T-helper 2 cell treated with Interferon-gamma antibody and Interleukin-4, amounts not matched to agents 100 ng/mL and 5 ng/mL, for 36 hours (primary cell): Measurements from ENCODE around the gene MLN. TPM values are rescaled to one million over a fixed set of nuclear protein-coding genes. Genes with fewer than 3 reads are reported as not detected.

Experiments
- intact Hi-C: fragments of 100-400 bp; cut with micrococcal nuclease; formaldehyde crosslinking; loops from one replicate; pipeline ENCODE4 v1.15.1; 2023
- total RNA-seq: library from RNA; stranded (reverse); gene quantifications from 2 replicates; pipeline ENCODE4 v1.2.3, GENCODE V29; 2022

Gene MLN
- total RNA-seq, 1 donor from 2014 or later, result not detected

GRCh38 chr6:33772082-33772830 lies 31.5 kb downstream of the MLN start:
- intact Hi-C loops, result no loop called here

GRCh38 chr6:33771146-33772081 lies 32.4 kb downstream of the MLN start:
- intact Hi-C loops, result no loop called here

GRCh38 chr6:33770833-33771145 lies 33.0 kb downstream of the MLN start:
- intact Hi-C loops, result no loop called here

- intact Hi-C loops, result no loop called here
Observed at GRCh38 chr6:33770124-33770832, 33.5 kb downstream of the MLN start.

- intact Hi-C loops, result no loop called here
Observed at GRCh38 chr6:33769248-33769821, 34.5 kb downstream of the MLN start.

GRCh38 chr6:33768644-33769120 lies 35.1 kb downstream of the MLN start:
- intact Hi-C loops, result loop anchor here (1.0 kb wide), 1 partner anchor 260 kb away; no protein-coding TSS in a partner anchor

- intact Hi-C loops, result no loop called here
Observed at GRCh38 chr6:33766921-33767907, 36.6 kb downstream of the MLN start.

- intact Hi-C loops, result no loop called here
Observed at GRCh38 chr6:33765368-33765767, 38.4 kb downstream of the MLN start.

- intact Hi-C loops, result loop anchor here (5.0 kb wide), 1 partner anchor 177 kb away; no protein-coding TSS in a partner anchor
Observed at GRCh38 chr6:33764036-33764435, 39.8 kb downstream of the MLN start.

- intact Hi-C loops, result loop anchor here (5.0 kb wide), 1 partner anchor 176 kb away; no protein-coding TSS in a partner anchor
Observed at GRCh38 chr6:33763483-33763882, 40.3 kb downstream of the MLN start.

- intact Hi-C loops, result loop anchor here (5.0 kb wide), 1 partner anchor 175 kb away; no protein-coding TSS in a partner anchor
Observed at GRCh38 chr6:33762713-33763112, 41.1 kb downstream of the MLN start.

- intact Hi-C loops, result loop anchor here (5.0 kb wide), 1 partner anchor 175 kb away; no protein-coding TSS in a partner anchor
Observed at GRCh38 chr6:33761922-33762629, 41.7 kb downstream of the MLN start.

GRCh38 chr6:33761581-33761921 lies 42.3 kb downstream of the MLN start:
- intact Hi-C loops, result loop anchor here (5.0 kb wide), 1 partner anchor 174 kb away; no protein-coding TSS in a partner anchor

GRCh38 chr6:33759887-33760629 lies 43.7 kb downstream of the MLN start:
- intact Hi-C loops, result loop anchor here (5.0 kb wide), 1 partner anchor 173 kb away; no protein-coding TSS in a partner anchor

GRCh38 chr6:33758815-33759216 lies 45.0 kb downstream of the MLN start:
- intact Hi-C loops, result no loop called here

- intact Hi-C loops, result no loop called here
Observed at GRCh38 chr6:33757906-33758305, 45.9 kb downstream of the MLN start.

- intact Hi-C loops, result no loop called here
Observed at GRCh38 chr6:33757113-33757512, 46.7 kb downstream of the MLN start.

- intact Hi-C loops, result no loop called here
Observed at GRCh38 chr6:33756211-33756954, 47.4 kb downstream of the MLN start.
